IgD-negative memory B cell (primary cell): ENCODE data around the gene ABCA1. TPM values are rescaled to one million over a fixed set of nuclear protein-coding genes. Genes with fewer than 3 reads are reported as not detected.
"Not testable (repeated sequence)": the region's sequence is repeated elsewhere in the genome, so short reads cannot be mapped to it uniquely, and the experiment has no call there.

Experiments
- H3K27ac Mint-ChIP-seq, 3 donors: one replicate each; pipeline ENCODE4 v1.8.0; 2020 to 2022; ENCODE audit warnings: mild to moderate bottlenecking in 3 of 3, mixed read lengths in 3 of 3, moderate library complexity in 1 of 3
- H3K27me3 Mint-ChIP-seq: one replicate; pipeline ENCODE4 v1.8.0; 2021; ENCODE audit warnings: mixed read lengths
- H3K36me3 Mint-ChIP-seq: one replicate; pipeline ENCODE4 v1.8.0; 2020; ENCODE audit warnings: mild to moderate bottlenecking, mixed read lengths
- H3K4me1 Mint-ChIP-seq, 3 donors: one replicate each; pipeline ENCODE4 v1.8.0; 2020 to 2022; ENCODE audit warnings: mixed read lengths in 3 of 3, mild to moderate bottlenecking in 1 of 3
- H3K4me3 Mint-ChIP-seq, 4 donors: one replicate each; pipeline ENCODE4 v1.8.0; 2020 to 2022; ENCODE audit warnings: mild to moderate bottlenecking in 4 of 4, mixed read lengths in 4 of 4, moderate library complexity in 3 of 4
- H3K9me3 Mint-ChIP-seq, 3 donors: one replicate each; pipeline ENCODE4 v1.8.0; 2020 to 2021; ENCODE audit warnings: mixed read lengths in 3 of 3, mild to moderate bottlenecking in 1 of 3
- polyA plus RNA-seq: library from polyadenylated mRNA; unstranded; fragments of 300-500 nt; fragmentation: Illumina TruSeq; gene quantifications from one replicate; pipeline ENCODE4 v1.2.3, GENCODE V29; 2021

The ABCA1 gene
- polyA plus RNA-seq, 1 donor from 2014 or later, result 1.3 TPM

DNA sequence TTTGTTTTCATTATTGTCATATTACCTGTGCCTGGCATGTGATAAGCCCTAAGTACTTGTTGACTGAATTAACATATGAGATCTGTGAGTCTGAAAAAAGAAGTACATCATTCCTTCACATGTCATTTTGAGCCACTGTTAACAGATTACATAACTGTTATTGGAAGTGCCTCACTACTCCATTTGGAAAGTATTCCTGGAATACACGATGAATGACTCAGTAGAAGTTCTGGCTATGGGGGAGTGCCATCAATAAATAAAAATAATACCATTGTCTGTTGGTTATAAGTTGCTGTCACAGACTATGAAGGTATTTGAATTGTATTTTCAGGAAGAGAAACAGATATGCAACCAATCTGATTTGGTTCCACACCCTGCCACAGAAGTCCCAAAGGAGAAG lies 151.2 kb downstream of the ABCA1 start:
- H3K4me3 Mint-ChIP-seq, result no peak overlapping the region
- H3K27ac Mint-ChIP-seq, result no peak overlapping the region
- no peaks in the 10 kb centered on the region for H3K9me3 Mint-ChIP-seq
- H3K36me3 Mint-ChIP-seq, result peaks cover 2% of the 10 kb centered on the region
- H3K4me1 Mint-ChIP-seq, result peaks cover 12 to 26% (median 25%) of the 10 kb centered on the region in 3 donors
- H3K27me3 Mint-ChIP-seq, result no peaks in the 10 kb centered on the region

DNA sequence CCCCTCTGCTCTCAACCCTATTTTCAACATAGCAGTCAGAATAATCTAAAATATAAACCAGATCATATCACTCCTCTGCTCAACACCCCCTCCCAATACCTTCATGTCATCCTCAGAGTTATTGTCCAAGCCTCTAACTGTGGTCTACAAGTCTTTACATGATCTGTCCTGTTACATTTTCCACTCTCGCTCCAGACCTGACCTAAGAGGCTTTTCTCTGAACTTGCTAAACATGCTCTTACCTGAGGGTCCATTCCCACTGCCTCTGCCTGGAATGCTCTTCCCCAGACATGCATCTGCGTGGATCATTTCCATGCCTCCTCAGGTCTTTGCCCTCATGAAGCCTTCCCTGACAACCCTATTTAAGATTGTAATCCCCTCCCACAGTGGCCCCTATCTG lies 152.0 kb downstream of the ABCA1 start:
- peaks cover 0 to 3% (median 2%) of the 10 kb centered on the region in 3 donors for H3K9me3 Mint-ChIP-seq
- no peaks in the 10 kb centered on the region for H3K27me3 Mint-ChIP-seq
- peaks cover 17 to 28% (median 26%) of the 10 kb centered on the region in 3 donors for H3K4me1 Mint-ChIP-seq
- H3K36me3 Mint-ChIP-seq, result peaks cover 4% of the 10 kb centered on the region
- no peak overlapping the region for H3K27ac Mint-ChIP-seq
- no peak overlapping the region for H3K4me3 Mint-ChIP-seq

DNA sequence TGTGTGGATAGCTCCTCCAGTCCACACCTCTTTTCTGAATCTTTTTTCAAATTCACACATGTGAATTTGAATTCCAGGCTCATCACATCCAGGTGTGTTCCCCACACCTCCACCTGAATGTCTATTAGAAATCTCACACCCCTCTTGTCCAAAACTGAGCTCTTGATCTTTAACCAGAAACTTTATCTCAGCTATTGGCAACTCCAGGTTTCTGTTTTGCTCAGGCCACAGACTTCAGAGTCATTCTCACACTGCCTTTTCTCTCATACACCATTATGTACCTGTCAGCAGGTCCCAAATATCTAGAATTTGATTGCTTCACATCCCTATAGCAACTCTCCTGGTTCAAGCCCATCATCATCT lies 152.4 kb downstream of the ABCA1 start:
- Mint-ChIP-seq H3K4me1 (peaks cover 15 to 27% (median 24%) of the 10 kb centered on the region in 3 donors), H3K9me3 (peaks cover 0 to 3% (median 2%) of the 10 kb centered on the region in 3 donors), H3K27me3 (no peaks in the 10 kb centered on the region), H3K27ac (no peak overlapping the region), H3K4me3 (no peak overlapping the region), H3K36me3 (peaks cover 4% of the 10 kb centered on the region)

DNA sequence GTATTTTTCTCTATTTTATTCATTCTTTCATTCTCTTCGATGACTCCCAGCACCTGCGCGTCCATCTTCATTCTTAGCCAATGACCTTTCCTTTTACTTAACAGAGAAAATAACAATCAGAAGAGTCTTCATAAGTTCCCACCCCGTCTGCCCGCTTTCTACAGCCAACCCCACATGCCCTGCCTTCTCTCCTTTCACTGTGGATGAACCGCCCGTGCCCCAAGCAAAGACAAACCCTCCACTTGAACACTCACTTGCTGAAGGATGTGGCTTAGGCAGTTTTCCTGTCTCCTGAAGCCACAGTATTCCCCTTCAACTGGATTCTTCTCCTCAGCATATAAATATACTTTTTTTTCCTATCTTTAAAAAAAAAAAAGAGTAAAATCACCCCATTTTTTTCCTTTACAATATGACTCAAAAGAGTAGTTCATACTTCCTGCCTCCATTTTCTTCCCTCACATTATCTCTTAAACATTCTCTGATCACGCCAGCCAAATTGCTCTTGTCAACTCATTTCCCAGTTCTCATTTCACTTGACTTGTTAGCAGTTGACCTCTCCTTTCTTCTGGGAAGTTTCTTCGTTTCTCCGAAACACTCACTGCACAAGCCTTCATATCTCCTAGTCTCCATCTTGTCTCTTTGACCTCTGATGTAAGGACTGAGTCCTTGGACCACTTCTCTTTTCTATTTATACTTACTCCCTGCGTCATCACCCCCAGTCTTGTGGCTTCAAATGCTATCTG lies 153.0 kb downstream of the ABCA1 start:
- H3K4me3 Mint-ChIP-seq, result no peak overlapping the region
- peaks cover 4% of the 10 kb centered on the region for H3K36me3 Mint-ChIP-seq
- H3K27me3 Mint-ChIP-seq, result no peaks in the 10 kb centered on the region
- H3K9me3 Mint-ChIP-seq, result peaks cover 0 to 3% (median 2%) of the 10 kb centered on the region in 3 donors
- peaks cover 16 to 26% (median 24%) of the 10 kb centered on the region in 3 donors for H3K4me1 Mint-ChIP-seq
- H3K27ac Mint-ChIP-seq, result no peak overlapping the region

DNA sequence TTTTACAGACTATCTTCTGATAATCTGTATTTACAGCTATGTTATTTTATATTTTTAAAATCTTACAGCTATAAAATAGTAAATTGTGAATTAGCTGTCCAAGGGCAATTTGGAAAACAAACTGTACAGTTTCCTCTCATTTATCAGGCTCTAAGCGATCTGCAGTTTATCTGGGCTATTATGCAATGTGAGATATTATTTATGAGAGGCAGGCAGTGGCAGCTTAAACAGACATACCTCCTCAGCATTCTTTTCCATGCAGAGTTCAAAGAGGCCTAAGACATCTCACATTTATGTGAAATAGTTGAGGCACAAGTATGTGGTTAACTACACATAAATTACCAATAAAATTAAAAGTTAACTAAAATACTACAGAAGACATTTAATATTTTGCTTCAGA lies 153.8 kb downstream of the ABCA1 start:
- H3K9me3 Mint-ChIP-seq, result peaks cover 0 to 3% (median 2%) of the 10 kb centered on the region in 3 donors
- no peaks in the 10 kb centered on the region for H3K27me3 Mint-ChIP-seq
- peaks cover 4% of the 10 kb centered on the region for H3K36me3 Mint-ChIP-seq
- no peak overlapping the region for H3K4me3 Mint-ChIP-seq
- H3K4me1 Mint-ChIP-seq, result peaks cover 20 to 30% (median 29%) of the 10 kb centered on the region in 3 donors
- no peak overlapping the region for H3K27ac Mint-ChIP-seq

DNA sequence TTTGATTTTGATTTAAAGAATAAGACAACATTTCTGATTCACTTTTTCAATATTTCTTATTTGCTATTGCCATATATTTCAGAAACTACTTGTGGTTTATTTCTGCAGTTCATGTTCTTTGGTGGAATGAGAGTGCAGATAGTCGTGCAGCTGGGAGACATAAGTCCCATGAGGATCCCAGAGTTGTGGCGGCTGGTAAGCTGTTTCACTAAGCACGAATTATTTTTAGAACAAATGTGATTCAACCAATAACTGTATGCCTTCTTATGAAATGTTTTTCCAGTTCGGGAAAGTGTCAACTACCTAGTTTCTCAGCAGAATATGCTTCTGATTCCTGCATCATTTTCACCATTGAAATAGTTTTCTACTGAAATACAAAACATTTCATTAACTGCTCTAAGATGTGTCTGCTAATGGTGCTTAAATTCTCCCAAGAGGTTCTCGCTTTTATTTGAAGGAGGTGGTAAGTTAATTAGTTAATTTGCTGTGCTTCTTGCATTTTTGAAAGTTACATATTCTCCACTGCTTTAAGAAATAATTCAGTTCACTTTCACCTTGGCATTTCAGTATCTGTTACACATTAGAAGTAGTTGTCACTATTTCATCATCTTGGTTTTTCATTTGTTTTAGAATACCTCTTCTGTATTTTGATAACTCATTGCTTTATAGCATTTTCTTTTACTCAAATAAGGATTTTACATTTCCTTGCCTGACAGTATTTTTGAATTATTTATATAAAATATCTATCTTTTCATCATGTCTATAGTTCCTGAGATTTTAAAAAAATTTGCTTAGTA lies 155.0 kb downstream of the ABCA1 start:
- Mint-ChIP-seq H3K4me3 (peak overlapping the region in 3 of 4 donors; percentile 72 to 83 (median 81)), H3K4me1 (peaks cover 19 to 28% (median 22%) of the 10 kb centered on the region in 3 donors), H3K27ac (peak overlapping the region in 2 of 3 donors; percentile 41 to 48), H3K36me3 (peaks cover 2% of the 10 kb centered on the region), H3K27me3 (no peaks in the 10 kb centered on the region), H3K9me3 (peaks cover 0 to 3% (median 2%) of the 10 kb centered on the region in 3 donors)

DNA sequence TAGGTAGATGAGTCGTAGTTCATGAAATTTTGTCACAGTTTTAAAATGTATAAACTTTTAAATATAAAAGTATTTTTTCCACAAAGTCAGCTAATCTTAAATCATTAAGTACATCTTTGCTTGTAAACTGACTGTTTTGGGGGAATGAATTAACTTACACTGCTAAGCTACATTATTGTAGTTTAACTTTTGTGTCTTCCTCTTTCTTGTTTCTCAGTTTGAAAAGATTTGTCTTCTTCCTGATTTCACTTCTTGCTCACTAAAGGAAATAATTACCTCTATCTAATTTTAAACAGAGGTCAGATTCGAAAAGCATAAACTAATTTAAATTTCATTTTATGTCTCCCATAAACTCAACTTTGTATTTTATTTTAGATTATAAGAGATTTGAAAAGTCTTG lies 158.3 kb downstream of the ABCA1 start:
- H3K27me3 Mint-ChIP-seq, result no peaks in the 10 kb centered on the region
- peak overlapping the region; percentile 4 to 88 (median 41) for H3K27ac Mint-ChIP-seq
- H3K4me3 Mint-ChIP-seq, result peak overlapping the region in 3 of 4 donors; percentile 79 to 85 (median 81)
- H3K4me1 Mint-ChIP-seq, result peaks cover 27 to 40% (median 35%) of the 10 kb centered on the region in 3 donors
- H3K9me3 Mint-ChIP-seq, result peaks cover 0 to 3% (median 2%) of the 10 kb centered on the region in 3 donors
- peaks cover 2% of the 10 kb centered on the region for H3K36me3 Mint-ChIP-seq

DNA sequence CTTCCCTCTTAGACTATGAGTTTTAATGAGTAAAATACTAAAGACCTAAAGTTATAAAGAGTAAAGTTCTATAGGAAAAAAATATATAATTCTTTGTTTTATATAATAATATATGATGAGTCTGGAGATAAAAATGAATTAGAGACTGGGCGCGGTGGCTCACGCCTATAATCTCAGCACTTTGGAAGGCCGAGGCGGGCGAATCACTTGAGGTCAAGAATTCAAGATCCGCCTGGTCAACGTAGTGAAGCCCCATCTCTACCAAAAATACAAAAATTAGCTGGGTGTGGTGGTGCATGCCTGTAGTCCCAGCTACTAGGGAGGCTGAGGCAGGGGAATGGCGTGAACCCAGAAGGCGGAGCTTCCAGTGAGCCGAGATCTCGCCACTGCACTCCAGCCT lies 158.9 kb downstream of the ABCA1 start:
- not testable (repeated sequence) for H3K27me3 Mint-ChIP-seq, H3K9me3 Mint-ChIP-seq, H3K36me3 Mint-ChIP-seq
- Mint-ChIP-seq H3K4me3 (peak overlapping the region in 2 of 4 donors; percentile 81 to 85), H3K27ac (peak overlapping the region in 2 of 3 donors; percentile 41 to 88), H3K4me1 (peaks cover 27 to 39% (median 35%) of the 10 kb centered on the region in 3 donors)

DNA sequence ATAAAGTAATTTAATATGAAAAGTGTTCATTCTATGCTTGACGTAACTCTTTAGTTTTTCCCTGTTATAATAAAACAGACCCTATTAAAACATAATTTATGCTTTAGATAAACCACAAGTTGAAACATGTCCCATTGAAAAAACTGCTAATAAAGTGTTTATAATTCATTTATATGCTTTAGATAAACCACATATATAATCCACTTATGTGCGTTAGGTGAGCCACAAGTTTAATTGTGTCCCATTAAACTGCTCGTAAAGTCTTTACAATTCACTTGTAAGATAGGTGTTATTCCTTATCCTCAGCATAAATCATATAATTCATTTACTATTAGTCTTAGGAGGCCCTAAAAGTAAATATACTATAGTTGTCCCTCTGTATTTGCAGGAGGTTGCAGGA lies 160.4 kb downstream of the ABCA1 start:
- H3K9me3 Mint-ChIP-seq, result peaks cover 0 to 3% (median 2%) of the 10 kb centered on the region in 3 donors
- H3K27me3 Mint-ChIP-seq, result no peaks in the 10 kb centered on the region
- no peak overlapping the region for H3K27ac Mint-ChIP-seq
- H3K4me1 Mint-ChIP-seq, result peaks cover 22 to 36% (median 31%) of the 10 kb centered on the region in 3 donors
- H3K4me3 Mint-ChIP-seq, result no peak overlapping the region
- H3K36me3 Mint-ChIP-seq, result peaks cover 2% of the 10 kb centered on the region

DNA sequence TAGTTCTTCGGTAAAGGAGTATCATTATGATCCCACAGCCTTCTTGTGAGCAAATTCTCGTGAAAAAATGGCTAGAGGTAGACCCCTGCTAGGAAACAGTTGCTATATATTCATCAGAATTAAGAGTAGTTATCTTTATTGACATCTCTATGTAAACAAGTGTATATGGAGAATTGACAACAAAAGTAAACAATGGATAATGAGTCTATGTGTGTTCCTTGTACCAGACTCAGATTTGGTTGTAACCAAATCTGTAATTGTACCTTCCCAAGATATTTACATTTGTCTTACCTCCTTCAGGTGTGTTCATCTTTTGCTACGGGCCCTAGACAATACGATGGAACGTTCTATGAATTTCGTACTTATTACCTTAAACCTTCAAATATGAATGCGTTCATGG lies 161.9 kb downstream of the ABCA1 start:
- Mint-ChIP-seq H3K27me3 (no peaks in the 10 kb centered on the region), H3K4me1 (peaks cover 18 to 39% (median 30%) of the 10 kb centered on the region in 3 donors), H3K27ac (peak overlapping the region in 1 of 3 donors; percentile 63), H3K9me3 (no peaks in the 10 kb centered on the region), H3K4me3 (peak overlapping the region in 2 of 4 donors; percentile 90 to 95), H3K36me3 (no peaks in the 10 kb centered on the region)

DNA sequence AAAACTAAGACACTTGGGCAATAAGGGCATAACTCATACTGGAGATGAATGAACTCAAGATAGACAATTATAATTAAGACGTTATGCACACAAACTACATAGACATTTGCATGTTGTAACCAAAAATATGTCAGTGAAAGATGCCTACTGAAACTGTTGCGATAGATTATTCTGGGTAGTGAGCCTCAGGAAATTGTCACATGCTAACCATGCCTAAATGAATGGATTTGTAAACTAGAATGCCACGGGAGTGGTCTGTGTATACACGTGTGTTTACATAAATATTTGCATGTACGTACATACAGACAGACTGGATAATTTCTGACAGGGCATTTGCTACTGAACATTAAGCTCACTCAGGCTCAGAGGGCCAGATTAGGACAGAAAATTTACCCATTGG lies 162.8 kb downstream of the ABCA1 start:
- peaks cover 17 to 33% (median 25%) of the 10 kb centered on the region in 3 donors for H3K4me1 Mint-ChIP-seq
- H3K9me3 Mint-ChIP-seq, result no peaks in the 10 kb centered on the region
- H3K27me3 Mint-ChIP-seq, result no peaks in the 10 kb centered on the region
- H3K27ac Mint-ChIP-seq, result peak overlapping the region; percentile 67 to 89 (median 72)
- peak overlapping the region; percentile 90 to 96 (median 94) for H3K4me3 Mint-ChIP-seq
- no peaks in the 10 kb centered on the region for H3K36me3 Mint-ChIP-seq

DNA sequence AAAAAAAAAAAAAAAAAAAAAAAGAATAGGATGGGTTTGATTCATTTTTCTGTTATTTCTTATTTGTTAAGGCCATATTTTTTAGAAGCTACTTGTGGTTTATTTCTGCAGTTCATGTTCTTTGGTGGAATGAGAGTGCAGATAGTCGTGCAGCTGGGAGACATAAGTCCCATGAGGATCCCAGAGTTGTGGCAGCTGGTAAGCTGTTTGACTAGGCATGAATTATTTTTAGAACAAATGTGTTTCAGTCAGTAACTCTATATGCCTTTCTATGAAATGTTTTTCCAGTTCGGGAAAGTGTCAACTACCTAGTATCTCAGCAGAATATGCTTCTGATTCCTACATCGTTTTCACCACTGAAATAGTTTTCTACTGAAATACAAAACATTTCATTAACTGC lies 169.0 kb downstream of the ABCA1 start:
- Mint-ChIP-seq H3K27ac (peak overlapping the region in 1 of 3 donors; percentile 74), H3K4me3 (peak overlapping the region in 1 of 4 donors; percentile 24), H3K36me3 (no peaks in the 10 kb centered on the region), H3K4me1 (peaks cover 7 to 20% (median 10%) of the 10 kb centered on the region in 3 donors), H3K9me3 (no peaks in the 10 kb centered on the region), H3K27me3 (no peaks in the 10 kb centered on the region)

DNA sequence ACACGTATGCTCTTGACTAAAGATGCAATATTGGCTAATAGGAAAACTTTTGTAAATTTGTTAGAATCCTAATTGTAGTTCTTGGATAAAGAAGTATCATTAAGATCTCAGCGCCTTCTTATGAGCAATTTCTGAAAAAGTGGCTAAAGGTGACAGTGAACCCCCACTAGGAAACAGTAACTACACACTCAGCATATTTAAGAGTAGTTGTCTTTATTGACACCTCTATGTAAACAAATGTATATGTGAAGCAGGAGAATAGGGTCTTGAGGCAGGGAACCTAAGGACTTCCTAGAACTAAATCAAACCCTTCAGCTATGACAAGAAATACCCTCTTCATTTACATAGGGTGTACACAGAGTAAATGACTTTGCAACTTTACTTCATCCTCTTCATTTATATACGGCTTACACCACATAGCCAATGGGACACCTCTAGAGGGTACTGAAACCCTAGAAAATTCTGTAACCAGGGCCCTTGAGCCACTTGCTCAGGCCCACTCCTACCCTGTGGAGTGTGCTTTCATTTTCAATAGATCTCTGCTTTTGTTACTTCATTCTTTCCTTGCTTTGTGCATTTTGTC lies 177.7 kb downstream of the ABCA1 start:
- Mint-ChIP-seq H3K4me3 (peak overlapping the region in 2 of 4 donors; percentile 16 to 66), H3K27me3 (no peaks in the 10 kb centered on the region), H3K9me3 (no peaks in the 10 kb centered on the region), H3K36me3 (peaks cover 5% of the 10 kb centered on the region), H3K4me1 (peaks cover 9 to 25% (median 20%) of the 10 kb centered on the region in 3 donors), H3K27ac (peak overlapping the region in 2 of 3 donors; percentile 16 to 84)

DNA sequence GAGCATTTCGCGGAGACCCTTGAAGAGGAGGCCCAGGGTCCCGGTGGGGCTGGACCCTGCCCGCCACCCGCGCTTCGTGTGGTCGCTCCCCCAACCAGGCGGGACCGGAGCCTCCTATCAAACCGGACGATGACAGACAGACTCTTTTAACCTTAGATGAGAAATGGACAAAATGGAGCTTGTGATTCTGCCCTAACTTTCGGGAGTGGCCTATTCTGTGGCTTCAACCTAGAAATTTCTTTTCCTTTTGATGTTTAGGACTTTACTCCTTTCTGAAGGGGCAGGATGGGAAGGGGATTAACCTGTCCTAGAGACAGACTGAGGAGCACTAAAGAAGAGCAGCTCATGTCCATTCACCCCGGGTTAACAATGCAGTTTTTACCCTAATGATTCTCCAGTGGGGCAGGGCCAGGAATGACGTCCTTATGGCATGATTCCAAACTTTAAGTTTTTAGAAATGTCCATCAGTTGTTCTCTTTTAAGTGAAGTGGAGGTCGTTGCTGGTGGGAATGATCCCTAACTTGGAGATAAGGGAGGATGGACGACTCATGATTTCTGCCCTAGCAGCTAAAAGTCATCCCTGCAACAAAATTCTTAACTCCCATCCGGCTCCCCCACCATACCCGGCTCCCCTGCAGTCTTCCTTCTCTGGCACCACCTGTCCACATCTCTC lies 179.5 kb downstream of the ABCA1 start:
- Mint-ChIP-seq H3K9me3 (no peaks in the 10 kb centered on the region), H3K36me3 (peaks cover 5% of the 10 kb centered on the region), H3K4me1 (peaks cover 10 to 25% (median 22%) of the 10 kb centered on the region in 3 donors), H3K27me3 (no peaks in the 10 kb centered on the region), H3K4me3 (peak overlapping the region; percentile 87 to 99 (median 96)), H3K27ac (peak overlapping the region; percentile 74 to 96 (median 95))
